T-helper 2 cell treated with Interferon-gamma antibody and Interleukin-4, amounts not matched to agents 5 μg/mL and 100 μg/mL, for 36 hours (primary cell): Measurements from ENCODE around the gene KSR2.

Experiments used
- DNase-seq: peaks from one replicate; pipeline ENCODE4 v3.0.0; 2021; ENCODE audit warnings: low spot score
- H3K27ac Mint-ChIP-seq: one replicate; pipeline ENCODE4 v1.8.0; 2021; ENCODE audit warnings: mild to moderate bottlenecking, mixed read lengths
- H3K27me3 Mint-ChIP-seq: one replicate; pipeline ENCODE4 v1.8.0; 2021; ENCODE audit warnings: low read depth, mixed read lengths
- H3K36me3 Mint-ChIP-seq: one replicate; pipeline ENCODE4 v1.8.0; 2021; ENCODE audit warnings: low read depth, mixed read lengths
- H3K4me1 Mint-ChIP-seq: one replicate; pipeline ENCODE4 v1.8.0; 2021; ENCODE audit warnings: low read depth, mixed read lengths
- H3K4me3 Mint-ChIP-seq: one replicate; pipeline ENCODE4 v1.8.0; 2022; ENCODE audit warnings: mild to moderate bottlenecking, moderate library complexity, mixed read lengths
- H3K9me3 Mint-ChIP-seq: one replicate; pipeline ENCODE4 v1.8.0; 2021; ENCODE audit warnings: mixed read lengths

Gene KSR2

GRCh38 chr12:117461732-117462131 is 507.1 kb downstream of the KSR2 start:
- H3K27ac Mint-ChIP-seq: no peak overlapping the region
- H3K4me3 Mint-ChIP-seq: no peak overlapping the region
- H3K27me3 Mint-ChIP-seq: no peaks in the 10 kb centered on the region
- H3K36me3 Mint-ChIP-seq: no peaks in the 10 kb centered on the region
- no peaks in the 10 kb centered on the region for H3K4me1 Mint-ChIP-seq
- no peak for DNase-seq
- H3K9me3 Mint-ChIP-seq: peaks cover 5% of the 10 kb centered on the region

- Mint-ChIP-seq H3K27me3 (no peaks in the 10 kb centered on the region), H3K9me3 (peaks cover 4% of the 10 kb centered on the region), H3K4me1 (no peaks in the 10 kb centered on the region), H3K36me3 (no peaks in the 10 kb centered on the region), H3K4me3 (no peak overlapping the region), H3K27ac (no peak overlapping the region)
- DNase-seq: no peak
Measured at GRCh38 chr12:117459229-117459628, 509.6 kb downstream of the KSR2 start.

- no peaks in the 10 kb centered on the region for H3K4me1 Mint-ChIP-seq
- no peak overlapping the region for H3K27ac Mint-ChIP-seq
- H3K36me3 Mint-ChIP-seq: no peaks in the 10 kb centered on the region
- peaks cover 4% of the 10 kb centered on the region for H3K9me3 Mint-ChIP-seq
- H3K4me3 Mint-ChIP-seq: no peak overlapping the region
- DNase-seq: no peak
- no peaks in the 10 kb centered on the region for H3K27me3 Mint-ChIP-seq
Measured at GRCh38 chr12:117457189-117457588, 511.6 kb downstream of the KSR2 start.

- Mint-ChIP-seq H3K9me3 (peaks cover 4% of the 10 kb centered on the region), H3K27ac (no peak overlapping the region), H3K4me3 (no peak overlapping the region), H3K4me1 (no peaks in the 10 kb centered on the region), H3K27me3 (no peaks in the 10 kb centered on the region), H3K36me3 (no peaks in the 10 kb centered on the region)
- DNase-seq: no peak
Measured at GRCh38 chr12:117456076-117456475, 512.7 kb downstream of the KSR2 start.

GRCh38 chr12:117453961-117454360 is 514.8 kb downstream of the KSR2 start:
- Mint-ChIP-seq H3K4me1 (no peaks in the 10 kb centered on the region), H3K27me3 (no peaks in the 10 kb centered on the region), H3K9me3 (peaks cover 4% of the 10 kb centered on the region), H3K27ac (no peak overlapping the region), H3K36me3 (no peaks in the 10 kb centered on the region), H3K4me3 (no peak overlapping the region)
- DNase-seq: no peak

- Mint-ChIP-seq H3K27me3 (no peaks in the 10 kb centered on the region), H3K9me3 (peaks cover 4% of the 10 kb centered on the region)
Measured at GRCh38 chr12:117452112-117452511, 516.7 kb downstream of the KSR2 start.

GRCh38 chr12:117450209-117450608 is 518.6 kb downstream of the KSR2 start:
- no peak for DNase-seq
- peaks cover 4% of the 10 kb centered on the region for H3K9me3 Mint-ChIP-seq
- no peak overlapping the region for H3K27ac Mint-ChIP-seq
- H3K27me3 Mint-ChIP-seq: no peaks in the 10 kb centered on the region
- H3K4me3 Mint-ChIP-seq: no peak overlapping the region
- H3K4me1 Mint-ChIP-seq: no peaks in the 10 kb centered on the region
- no peaks in the 10 kb centered on the region for H3K36me3 Mint-ChIP-seq

More at GRCh38 chr12:117452112-117452511, 516.7 kb downstream of the KSR2 start:
- Mint-ChIP-seq H3K4me3 (no peak overlapping the region), H3K36me3 (no peaks in the 10 kb centered on the region), H3K4me1 (no peaks in the 10 kb centered on the region), H3K27ac (no peak overlapping the region)
- DNase-seq: no peak

- H3K27me3 Mint-ChIP-seq: no peaks in the 10 kb centered on the region
- H3K4me1 Mint-ChIP-seq: no peaks in the 10 kb centered on the region
- no peak overlapping the region for H3K27ac Mint-ChIP-seq
- DNase-seq: no peak
- no peak overlapping the region for H3K4me3 Mint-ChIP-seq
- no peaks in the 10 kb centered on the region for H3K9me3 Mint-ChIP-seq
- no peaks in the 10 kb centered on the region for H3K36me3 Mint-ChIP-seq
Measured at GRCh38 chr12:117447665-117448366, 521.0 kb downstream of the KSR2 start.

- H3K4me3 Mint-ChIP-seq: no peak overlapping the region
- no peaks in the 10 kb centered on the region for H3K9me3 Mint-ChIP-seq
- H3K36me3 Mint-ChIP-seq: no peaks in the 10 kb centered on the region
- no peak for DNase-seq
- H3K4me1 Mint-ChIP-seq: no peaks in the 10 kb centered on the region
- H3K27ac Mint-ChIP-seq: no peak overlapping the region
- no peaks in the 10 kb centered on the region for H3K27me3 Mint-ChIP-seq
Measured at GRCh38 chr12:117444781-117445180, 524.0 kb downstream of the KSR2 start.

GRCh38 chr12:117441751-117442150 is 527.0 kb downstream of the KSR2 start:
- no peak overlapping the region for H3K27ac Mint-ChIP-seq
- H3K36me3 Mint-ChIP-seq: no peaks in the 10 kb centered on the region
- DNase-seq: no peak
- no peaks in the 10 kb centered on the region for H3K27me3 Mint-ChIP-seq
- no peaks in the 10 kb centered on the region for H3K4me1 Mint-ChIP-seq
- no peaks in the 10 kb centered on the region for H3K9me3 Mint-ChIP-seq
- H3K4me3 Mint-ChIP-seq: no peak overlapping the region

GRCh38 chr12:117440384-117440783 is 528.4 kb downstream of the KSR2 start:
- Mint-ChIP-seq H3K36me3 (no peaks in the 10 kb centered on the region), H3K4me1 (no peaks in the 10 kb centered on the region), H3K9me3 (no peaks in the 10 kb centered on the region), H3K4me3 (no peak overlapping the region), H3K27me3 (no peaks in the 10 kb centered on the region), H3K27ac (no peak overlapping the region)
- no peak for DNase-seq

GRCh38 chr12:117439531-117440001 is 529.2 kb downstream of the KSR2 start:
- Mint-ChIP-seq H3K4me1 (no peaks in the 10 kb centered on the region), H3K27me3 (no peaks in the 10 kb centered on the region), H3K36me3 (no peaks in the 10 kb centered on the region), H3K4me3 (no peak overlapping the region), H3K27ac (no peak overlapping the region), H3K9me3 (no peaks in the 10 kb centered on the region)
- no peak for DNase-seq

GRCh38 chr12:117438809-117439208 is 530.0 kb downstream of the KSR2 start:
- Mint-ChIP-seq H3K36me3 (no peaks in the 10 kb centered on the region), H3K27me3 (no peaks in the 10 kb centered on the region), H3K9me3 (no peaks in the 10 kb centered on the region), H3K4me1 (no peaks in the 10 kb centered on the region), H3K27ac (no peak overlapping the region), H3K4me3 (no peak overlapping the region)
- DNase-seq: no peak

GRCh38 chr12:117437516-117438255 is 531.1 kb downstream of the KSR2 start:
- Mint-ChIP-seq H3K27me3 (no peaks in the 10 kb centered on the region), H3K4me3 (no peak overlapping the region), H3K4me1 (no peaks in the 10 kb centered on the region), H3K36me3 (no peaks in the 10 kb centered on the region), H3K9me3 (no peaks in the 10 kb centered on the region), H3K27ac (no peak overlapping the region)
- no peak for DNase-seq
